ENCODE measurements around the gene IDH3A.

IDH3A gene

GRCh38 chr15:78201281-78202190 lies 52.4 kb downstream of the IDH3A start:
- no peaks in the 10 kb centered on the region for H3K36me3 ChIP-seq (ENCODE audit: control insufficient read depth in 4 of 4, insufficient read depth in 4 of 4, low read length in 3 of 4)
- H3K27ac ChIP-seq (ENCODE audit: insufficient read depth in 1 of 2, low read depth in 1 of 2, low read length in 2 of 2, poor library complexity in 1 of 2, severe bottlenecking in 2 of 2) = no peak overlapping the region
- H3K4me3 ChIP-seq (ENCODE audit: control insufficient read depth in 1 of 7, extremely low read depth in 1 of 7, insufficient read depth in 4 of 7, low read depth in 2 of 7, low read length in 6 of 7) = no peak overlapping the region
- no peak for DNase-seq
- WGBS (ENCODE audit: insufficient coverage) = 83% methylated on average over 8 of the region's 10 CpGs
- H3K9me3 ChIP-seq (ENCODE audit: control extremely low read depth in 1 of 5, control insufficient read depth in 4 of 5, insufficient read depth in 2 of 5, low read depth in 1 of 5, low read length in 4 of 5) = no peaks in the 10 kb centered on the region
- ChIA-PET CTCF (interaction anchor here (0.6 to 4.7 kb wide), 6 partner anchors 12 to 93 kb away, joined by 3 to 17 read pairs (median 3); no protein-coding TSS in a partner anchor), POLR2A (no interaction called here)
- no peaks in the 10 kb centered on the region for H3K27me3 ChIP-seq (replicated peaks in 2 of 5; ENCODE audit: control insufficient read depth in 4 of 5, insufficient read depth in 5 of 5, low read length in 4 of 5)
- H3K4me1 ChIP-seq (ENCODE audit: control extremely low read depth in 1 of 4, control insufficient read depth in 4 of 4, insufficient read depth in 4 of 4, low read length in 3 of 4) = peaks cover 0 to 13% (median 5%) of the 10 kb centered on the region in 4 experiments

- Histone ChIP-seq H3K4me3 (ENCODE audit: control insufficient read depth in 1 of 7, extremely low read depth in 1 of 7, insufficient read depth in 4 of 7, low read depth in 2 of 7, low read length in 6 of 7) (no peak overlapping the region), H3K4me1 (ENCODE audit: control extremely low read depth in 1 of 4, control insufficient read depth in 4 of 4, insufficient read depth in 4 of 4, low read length in 3 of 4) (peaks cover 0 to 13% (median 5%) of the 10 kb centered on the region in 4 experiments), H3K9me3 (ENCODE audit: control extremely low read depth in 1 of 5, control insufficient read depth in 4 of 5, insufficient read depth in 2 of 5, low read depth in 1 of 5, low read length in 4 of 5) (no peaks in the 10 kb centered on the region), H3K27ac (ENCODE audit: insufficient read depth in 1 of 2, low read depth in 1 of 2, low read length in 2 of 2, poor library complexity in 1 of 2, severe bottlenecking in 2 of 2) (no peak overlapping the region), H3K27me3 (replicated peaks in 2 of 5; ENCODE audit: control insufficient read depth in 4 of 5, insufficient read depth in 5 of 5, low read length in 4 of 5) (no peaks in the 10 kb centered on the region), H3K36me3 (ENCODE audit: control insufficient read depth in 4 of 4, insufficient read depth in 4 of 4, low read length in 3 of 4) (no peaks in the 10 kb centered on the region)
- CTCF ChIA-PET = interaction anchor here (1.8 to 4.7 kb wide), 3 partner anchors 9 to 92 kb away, joined by 6 to 24 read pairs (median 17); no protein-coding TSS in a partner anchor
- DNase-seq = peak in 1 of 3 donors; percentile 18
- WGBS (ENCODE audit: insufficient coverage) = 89% methylated on average over 8 of the region's 14 CpGs
- POLR2A ChIA-PET = no interaction called here
Measured at GRCh38 chr15:78203346-78204225, 54.4 kb downstream of the IDH3A start.

GRCh38 chr15:78204351-78205309 lies 55.5 kb downstream of the IDH3A start:
- WGBS (ENCODE audit: insufficient coverage) = 94% methylated on average over 15 of the region's 17 CpGs
- H3K4me1 ChIP-seq (ENCODE audit: control extremely low read depth in 1 of 4, control insufficient read depth in 4 of 4, insufficient read depth in 4 of 4, low read length in 3 of 4) = peaks cover 0 to 13% (median 5%) of the 10 kb centered on the region in 4 experiments
- ChIA-PET POLR2A (no interaction called here), CTCF (interaction anchor here (0.8 to 4.7 kb wide), 5 partner anchors 10 to 93 kb away, joined by 3 to 24 read pairs (median 6); no protein-coding TSS in a partner anchor)
- H3K27ac ChIP-seq (ENCODE audit: insufficient read depth in 1 of 2, low read depth in 1 of 2, low read length in 2 of 2, poor library complexity in 1 of 2, severe bottlenecking in 2 of 2) = no peak overlapping the region
- H3K4me3 ChIP-seq (ENCODE audit: control insufficient read depth in 1 of 7, extremely low read depth in 1 of 7, insufficient read depth in 4 of 7, low read depth in 2 of 7, low read length in 6 of 7) = no peak overlapping the region
- DNase-seq = no peak
- H3K27me3 ChIP-seq (replicated peaks in 2 of 5; ENCODE audit: control insufficient read depth in 4 of 5, insufficient read depth in 5 of 5, low read length in 4 of 5) = no peaks in the 10 kb centered on the region
- no peaks in the 10 kb centered on the region for H3K36me3 ChIP-seq (ENCODE audit: control insufficient read depth in 4 of 4, insufficient read depth in 4 of 4, low read length in 3 of 4)
- H3K9me3 ChIP-seq (ENCODE audit: control extremely low read depth in 1 of 5, control insufficient read depth in 4 of 5, insufficient read depth in 2 of 5, low read depth in 1 of 5, low read length in 4 of 5) = no peaks in the 10 kb centered on the region

- H3K27me3 ChIP-seq (replicated peaks in 2 of 5; ENCODE audit: control insufficient read depth in 4 of 5, insufficient read depth in 5 of 5, low read length in 4 of 5) = no peaks in the 10 kb centered on the region
Measured at GRCh38 chr15:78205337-78205736, 56.2 kb downstream of the IDH3A start.

GRCh38 chr15:78205856-78206255 lies 56.7 kb downstream of the IDH3A start:
- WGBS (ENCODE audit: insufficient coverage) = 98% methylated on average over 8 of the region's 10 CpGs
- CTCF ChIA-PET = interaction anchor here (0.9 to 3.4 kb wide), 3 partner anchors 11 to 34 kb away, joined by 5 to 24 read pairs (median 5); no protein-coding TSS in a partner anchor

More at GRCh38 chr15:78205337-78205736, 56.2 kb downstream of the IDH3A start:
- POLR2A ChIA-PET = no interaction called here
- no peak overlapping the region for H3K27ac ChIP-seq (ENCODE audit: insufficient read depth in 1 of 2, low read depth in 1 of 2, low read length in 2 of 2, poor library complexity in 1 of 2, severe bottlenecking in 2 of 2)
- H3K4me1 ChIP-seq (ENCODE audit: control extremely low read depth in 1 of 4, control insufficient read depth in 4 of 4, insufficient read depth in 4 of 4, low read length in 3 of 4) = peaks cover 0 to 13% (median 5%) of the 10 kb centered on the region in 4 experiments
- CTCF ChIA-PET = interaction anchor here (0.8 to 3.4 kb wide), 4 partner anchors 10 to 35 kb away, joined by 3 to 24 read pairs (median 5); no protein-coding TSS in a partner anchor
- H3K36me3 ChIP-seq (ENCODE audit: control insufficient read depth in 4 of 4, insufficient read depth in 4 of 4, low read length in 3 of 4) = no peaks in the 10 kb centered on the region
- 100% methylated on average over 1 of the region's 1 CpG for WGBS (ENCODE audit: insufficient coverage)
- no peak for DNase-seq
- H3K4me3 ChIP-seq (ENCODE audit: control insufficient read depth in 1 of 7, extremely low read depth in 1 of 7, insufficient read depth in 4 of 7, low read depth in 2 of 7, low read length in 6 of 7) = no peak overlapping the region
- H3K9me3 ChIP-seq (ENCODE audit: control extremely low read depth in 1 of 5, control insufficient read depth in 4 of 5, insufficient read depth in 2 of 5, low read depth in 1 of 5, low read length in 4 of 5) = no peaks in the 10 kb centered on the region

More at GRCh38 chr15:78205856-78206255, 56.7 kb downstream of the IDH3A start:
- no peak for DNase-seq
- H3K4me1 ChIP-seq (ENCODE audit: control extremely low read depth in 1 of 4, control insufficient read depth in 4 of 4, insufficient read depth in 4 of 4, low read length in 3 of 4) = peaks cover 0 to 13% (median 5%) of the 10 kb centered on the region in 4 experiments
- no peaks in the 10 kb centered on the region for H3K36me3 ChIP-seq (ENCODE audit: control insufficient read depth in 4 of 4, insufficient read depth in 4 of 4, low read length in 3 of 4)
- no peaks in the 10 kb centered on the region for H3K9me3 ChIP-seq (ENCODE audit: control extremely low read depth in 1 of 5, control insufficient read depth in 4 of 5, insufficient read depth in 2 of 5, low read depth in 1 of 5, low read length in 4 of 5)
- POLR2A ChIA-PET = no interaction called here
- no peak overlapping the region for H3K4me3 ChIP-seq (ENCODE audit: control insufficient read depth in 1 of 7, extremely low read depth in 1 of 7, insufficient read depth in 4 of 7, low read depth in 2 of 7, low read length in 6 of 7)
- no peaks in the 10 kb centered on the region for H3K27me3 ChIP-seq (replicated peaks in 2 of 5; ENCODE audit: control insufficient read depth in 4 of 5, insufficient read depth in 5 of 5, low read length in 4 of 5)
- H3K27ac ChIP-seq (ENCODE audit: insufficient read depth in 1 of 2, low read depth in 1 of 2, low read length in 2 of 2, poor library complexity in 1 of 2, severe bottlenecking in 2 of 2) = no peak overlapping the region
